NCI-H345 (cell line): ENCODE measurements around the gene BCAR1.
A peak's percentile ranks its signal among the peaks of the same experiment; 100 is the strongest.

Source experiments
- DNase-seq: peaks from one replicate; lab custom pipeline; 2025; lab: John Stamatoyannopoulos, UW

BCAR1 gene

GRCh38 chr16:75238853-75239541 lies 12.4 kb downstream of the BCAR1 start:
- no peak for DNase-seq

- peak; percentile 10 for DNase-seq
Measured at GRCh38 chr16:75238132-75238852, 13.1 kb downstream of the BCAR1 start.

GRCh38 chr16:75237398-75238131 lies 13.9 kb downstream of the BCAR1 start:
- no peak for DNase-seq

- DNase-seq = no peak
Measured at GRCh38 chr16:75236736-75237397, 14.6 kb downstream of the BCAR1 start.

GRCh38 chr16:75236232-75236631 lies 15.2 kb downstream of the BCAR1 start:
- no peak for DNase-seq

- DNase-seq = no peak
Measured at GRCh38 chr16:75235721-75236193, 15.7 kb downstream of the BCAR1 start.

GRCh38 chr16:75234856-75235696 lies 16.3 kb downstream of the BCAR1 start:
- no peak for DNase-seq

GRCh38 chr16:75233611-75233938 lies 17.8 kb downstream of the BCAR1 start:
- no peak for DNase-seq

GRCh38 chr16:75231570-75231969 lies 19.9 kb downstream of the BCAR1 start:
- DNase-seq = no peak

GRCh38 chr16:75230471-75231110 lies 20.8 kb downstream of the BCAR1 start:
- DNase-seq = no peak

GRCh38 chr16:75229172-75230031 lies 22.0 kb downstream of the BCAR1 start:
- DNase-seq = no peak

- no peak for DNase-seq
Measured at GRCh38 chr16:75228143-75228976, 23.1 kb downstream of the BCAR1 start.

- no peak for DNase-seq
Measured at GRCh38 chr16:75227361-75228142, 23.9 kb downstream of the BCAR1 start.

GRCh38 chr16:75226550-75227360 lies 24.7 kb downstream of the BCAR1 start:
- no peak for DNase-seq

- DNase-seq = no peak
Measured at GRCh38 chr16:75225678-75226515, 25.5 kb downstream of the BCAR1 start.

GRCh38 chr16:75225092-75225491 lies 26.3 kb downstream of the BCAR1 start:
- no peak for DNase-seq
